H1 (cell line): ENCODE measurements around the gene USP13. TPM values are rescaled to one million over a fixed set of nuclear protein-coding genes. Genes with fewer than 3 reads are reported as not detected.

Source experiments
- BACH1 ChIP-seq: IDR thresholded peaks from 2 replicates; pipeline ENCODE4 v1.6.1; 2012; ENCODE audit warnings: low read length, improper control_type of control experiment
- CBX8 ChIP-seq: fragments of 300-800, 300-1000 bp; sonication (generic); IDR thresholded peaks from 2 replicates; pipeline ENCODE4 v1.7.1; 2016; ENCODE audit warnings: low read depth, low read length, borderline replicate concordance
- CEBPB ChIP-seq: IDR thresholded peaks from 2 replicates; pipeline ENCODE4 v1.6.1; 2012; ENCODE audit warnings: low read depth, low read length
- CHD1 ChIP-seq: IDR thresholded peaks from 2 replicates; pipeline ENCODE4 v1.6.1; 2012; ENCODE audit warnings: low read depth, low read length, improper control_type of control experiment
- EP300 ChIP-seq, 2 experiments: IDR thresholded peaks; 1 replicate in 1 of 2; 2 replicates in 1 of 2; pipeline ENCODE4 v1.6.1; 2011 to 2012; ENCODE audit warnings: low read depth in 2 of 2, low read length in 2 of 2, mild to moderate bottlenecking in 2 of 2, borderline replicate concordance in 1 of 2, inconsistent platforms in 1 of 2, moderate library complexity in 1 of 2
- EZH2 ChIP-seq: fragments of 200-600 bp; sonication (generic); IDR thresholded peaks from 2 replicates; pipeline ENCODE4 v1.7.1; 2012; ENCODE audit warnings: low read depth, mild to moderate bottlenecking, moderate library complexity, low read length, inconsistent platforms; ENCODE audit not compliant: severe bottlenecking
- GABPA ChIP-seq: IDR thresholded peaks from 2 replicates; pipeline ENCODE4 v1.6.1; 2011; ENCODE audit warnings: mild to moderate bottlenecking, low read length, moderate library complexity, borderline replicate concordance; ENCODE audit not compliant: insufficient read depth
- KDM1A ChIP-seq: fragments of 200-600, 300-600 bp; sonication (generic); IDR thresholded peaks from 2 replicates; pipeline ENCODE4 v1.7.1; 2016; ENCODE audit warnings: mild to moderate bottlenecking, low read length, borderline replicate concordance
- NANOG ChIP-seq: IDR thresholded peaks from 2 replicates; pipeline ENCODE4 v1.6.1; 2011; ENCODE audit warnings: low read length, low read depth, mild to moderate bottlenecking, inconsistent platforms; ENCODE audit not compliant: insufficient read depth, poor library complexity, severe bottlenecking
- PHF8 ChIP-seq: fragments of 200-600 bp; sonication (generic); conservative IDR thresholded peaks from 2 replicates; pipeline ENCODE4 v1.7.1; 2012; ENCODE audit warnings: low read depth, mild to moderate bottlenecking, inconsistent platforms, low read length, moderate library complexity
- POLR2A ChIP-seq, 2 experiments: IDR thresholded peaks; 1 replicate in 1 of 2; 2 replicates in 1 of 2; pipeline ENCODE4 v1.6.1; 2011; ENCODE audit warnings: low read depth in 2 of 2, low read length in 2 of 2, mild to moderate bottlenecking in 2 of 2; ENCODE audit errors: control extremely low read depth in 1 of 2
- POLR2AphosphoS5 ChIP-seq: IDR thresholded peaks from 2 replicates; pipeline ENCODE4 v1.6.1; 2011; ENCODE audit warnings: low read depth, low read length
- POU5F1 ChIP-seq: IDR thresholded peaks from 2 replicates; pipeline ENCODE4 v1.6.1; 2011; ENCODE audit warnings: low read depth, mild to moderate bottlenecking, low read length, moderate library complexity
- RBBP5 ChIP-seq: IDR thresholded peaks from 2 replicates; pipeline ENCODE4 v1.7.1; 2012; ENCODE audit warnings: low read depth, mild to moderate bottlenecking, inconsistent platforms, low read length, moderate library complexity, borderline replicate concordance
- RFX5 ChIP-seq: IDR thresholded peaks from 2 replicates; pipeline ENCODE4 v1.6.1; 2011; ENCODE audit warnings: low read depth, low read length, improper control_type of control experiment, borderline replicate concordance
- RXRA ChIP-seq: IDR thresholded peaks from 2 replicates; pipeline ENCODE4 v1.6.1; 2011; ENCODE audit warnings: low read depth, mild to moderate bottlenecking, low read length, moderate library complexity; ENCODE audit not compliant: insufficient read depth
- SIRT6 ChIP-seq: IDR thresholded peaks from one replicate; pipeline ENCODE4 v1.7.1; 2012; ENCODE audit warnings: low read length, inconsistent platforms
- SP1 ChIP-seq: IDR thresholded peaks from 2 replicates; pipeline ENCODE4 v1.6.1; 2011; ENCODE audit warnings: low read depth, low read length
- SRF ChIP-seq: IDR thresholded peaks from 2 replicates; pipeline ENCODE4 v1.6.1; 2011; ENCODE audit warnings: mild to moderate bottlenecking, low read depth, low read length, moderate library complexity
- SUZ12 ChIP-seq: fragments of 200-600 bp; sonication (generic); IDR thresholded peaks from 2 replicates; pipeline ENCODE4 v1.6.1; 2012; ENCODE audit warnings: mild to moderate bottlenecking, inconsistent platforms, low read length, moderate library complexity, mixed read lengths
- USF2 ChIP-seq: IDR thresholded peaks from 2 replicates; pipeline ENCODE4 v1.6.1; 2011; ENCODE audit warnings: low read length, improper control_type of control experiment
- polyA plus RNA-seq, 7 experiments: library from polyadenylated mRNA; depleted of rRNA in 3 of 7; stranded (reverse) in 5 of 7; unstranded in 2 of 7; fragments of >200 nt in 5 of 7; fragments of 200-250 nt in 2 of 7; gene quantifications; 1 replicate in 5 of 7; 2 replicates in 1 of 7; 4 replicates in 1 of 7; pipeline versions ENCODE4 v1.2.1 to v1.2.3, GENCODE V29; 2011 to 2013; ENCODE audit warnings: missing spikeins in 2 of 7, mixed read lengths in 2 of 7
- total RNA-seq: library from RNA; stranded (reverse); fragmentation: NEBNext Ultra II Directional; extraction: Animal tissue kit (Norgen Biotek cat#: 25700); gene quantifications from 2 replicates; pipeline ENCODE4 v1.2.1, GENCODE V29; 2021
- TF ChIP-seq, protein P1 (sequence below): IDR thresholded peaks from 2 replicates; pipeline ENCODE4 v1.6.1; 2012; ENCODE audit warnings: inconsistent platforms
- TF ChIP-seq, protein P2 (sequence below): IDR thresholded peaks from 2 replicates; pipeline ENCODE4 v1.6.1; 2011; ENCODE audit warnings: low read depth, mild to moderate bottlenecking, low read length; ENCODE audit not compliant: insufficient read depth

The USP13 gene
- total and polyA plus RNA-seq, 2 of the 8 experiments (the other 6 are each of a cell fraction or from before 2014, with no cell fraction given) = 7.9 to 25.9 TPM

GRCh38 chr3:179604321-179605078 lies 48.3 kb upstream of the USP13 start, which contains the start of the genes MRPL47 and NDUFB5 (continued):
- no peak for TF ChIP-seq USF2
- peak; percentile 99 for TF ChIP-seq POLR2A (IDR thresholded peaks at IDR 0.05; ENCODE audit: control extremely low read depth in 1 of 2, low read depth in 2 of 2, low read length in 2 of 2)
- no peak for TF ChIP-seq SIRT6
- TF ChIP-seq CBX8 = no peak
- no peak for TF ChIP-seq POU5F1
- TF ChIP-seq, protein P1, sequence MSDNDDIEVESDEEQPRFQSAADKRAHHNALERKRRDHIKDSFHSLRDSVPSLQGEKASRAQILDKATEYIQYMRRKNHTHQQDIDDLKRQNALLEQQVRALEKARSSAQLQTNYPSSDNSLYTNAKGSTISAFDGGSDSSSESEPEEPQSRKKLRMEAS = 0 out of 2 replicates have a peak, but pooled peaks have one; percentile 30
- TF ChIP-seq SP1 = peak; percentile 60; the same call in 1 of the 2 replicates
- TF ChIP-seq SUZ12 = no peak
- TF ChIP-seq, protein P2, sequence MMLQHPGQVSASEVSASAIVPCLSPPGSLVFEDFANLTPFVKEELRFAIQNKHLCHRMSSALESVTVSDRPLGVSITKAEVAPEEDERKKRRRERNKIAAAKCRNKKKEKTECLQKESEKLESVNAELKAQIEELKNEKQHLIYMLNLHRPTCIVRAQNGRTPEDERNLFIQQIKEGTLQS = no peak
- TF ChIP-seq CEBPB = no peak
- TF ChIP-seq NANOG = no peak
- TF ChIP-seq KDM1A = no peak
- TF ChIP-seq PHF8 = peak; percentile 95
- TF ChIP-seq GABPA = peak; percentile 95
- TF ChIP-seq RXRA = no peak
- no peak for TF ChIP-seq BACH1
- TF ChIP-seq POLR2AphosphoS5 = peak; percentile 96
- TF ChIP-seq CHD1 = 0 out of 2 replicates have a peak, but pooled peaks have one; percentile 21
- no peak for TF ChIP-seq SRF
- TF ChIP-seq EP300 (IDR thresholded peaks at IDR 0.05; ENCODE audit: borderline replicate concordance in 1 of 2, low read depth in 2 of 2, low read length in 2 of 2) = no peak
- TF ChIP-seq RFX5 = no peak
- no peak; the same call in 1 of the 2 replicates for TF ChIP-seq RBBP5
- TF ChIP-seq EZH2 = no peak
